ENCODE results near the gene ARRB2.

Gene ARRB2

GRCh38 chr17:4733073-4733531, 22.7 kb downstream of the ARRB2 start:
- peak; percentile 84 to 95 (median 92) for DNase-seq

GRCh38 chr17:4734857-4735475, 24.5 kb downstream of the ARRB2 start:
- no peak for DNase-seq

- peak; percentile 89 to 98 (median 94) for DNase-seq
Observed at GRCh38 chr17:4735876-4736651, 25.6 kb downstream of the ARRB2 start.

GRCh38 chr17:4738136-4739121, 28.0 kb downstream of the ARRB2 start:
- peak; percentile 29 to 53 (median 46) for DNase-seq

GRCh38 chr17:4739122-4740024, 28.9 kb downstream of the ARRB2 start, which contains the start of the genes CXCL16 and ZMYND15:
Gene CXCL16 (minus strand): TSS chr17:4739928. CDS start chr17:4739339, 589 bp downstream.
Gene ZMYND15 (plus strand): TSS chr17:4739833. CDS start chr17:4740549, 716 bp downstream.
- peak; percentile 69 to 91 (median 82) for DNase-seq

- DNase-seq, result no peak
Observed at GRCh38 chr17:4740025-4740351, 29.6 kb downstream of the ARRB2 start.

- DNase-seq, result no peak
Observed at GRCh38 chr17:4740584-4740983, 30.2 kb downstream of the ARRB2 start.

- DNase-seq, result no peak
Observed at GRCh38 chr17:4741544-4741943, 31.1 kb downstream of the ARRB2 start.

GRCh38 chr17:4742133-4742532, 31.7 kb downstream of the ARRB2 start:
- DNase-seq, result no peak

GRCh38 chr17:4742629-4743028, 32.2 kb downstream of the ARRB2 start:
- DNase-seq, result no peak

GRCh38 chr17:4743216-4743615, 32.8 kb downstream of the ARRB2 start:
- no peak for DNase-seq

GRCh38 chr17:4743898-4744297, 33.5 kb downstream of the ARRB2 start:
- no peak for DNase-seq

GRCh38 chr17:4744999-4745969, 34.9 kb downstream of the ARRB2 start:
- DNase-seq, result no peak

- peak; percentile 81 to 94 (median 90) for DNase-seq
Observed at GRCh38 chr17:4747847-4748246, 37.4 kb downstream of the ARRB2 start.

- peak; percentile 46 to 72 (median 64) for DNase-seq
Observed at GRCh38 chr17:4748686-4749085, 38.3 kb downstream of the ARRB2 start.

GRCh38 chr17:4750606-4751005, 40.2 kb downstream of the ARRB2 start:
- DNase-seq, result peak; percentile 22 to 63 (median 58)

- peak; percentile 22 to 51 (median 37) for DNase-seq
Observed at GRCh38 chr17:4751932-4752331, 41.5 kb downstream of the ARRB2 start.

- no peak for DNase-seq
Observed at GRCh38 chr17:4753392-4753791, 43.0 kb downstream of the ARRB2 start.

- peak; percentile 71 to 90 (median 82) for DNase-seq
Observed at GRCh38 chr17:4759776-4760236, 49.4 kb downstream of the ARRB2 start.

GRCh38 chr17:4764595-4764994, 54.2 kb downstream of the ARRB2 start:
- peak; percentile 74 to 92 (median 86) for DNase-seq
